ENCODE data around the gene CCSER1.

CCSER1 gene

GRCh38 chr4:90142081-90142480, 14.9 kb downstream of the CCSER1 start:
- Histone ChIP-seq H3K4me3 (ENCODE audit: low read length, poor library complexity, severe bottlenecking) (no peak overlapping the region), H3K4me2 (ENCODE audit: low read depth, low read length, poor library complexity, severe bottlenecking) (no peak overlapping the region)
- TF ChIP-seq CTCF (conservative IDR thresholded peaks at IDR 0.05; ENCODE audit: low read length) = no peak
- no peak for TF ChIP-seq EZH2phosphoT487 (IDR thresholded peaks at IDR 0.05; ENCODE audit: borderline replicate concordance)

GRCh38 chr4:90145319-90145718, 18.1 kb downstream of the CCSER1 start:
- H3K4me3 ChIP-seq (ENCODE audit: low read length, poor library complexity, severe bottlenecking) = no peak overlapping the region
- no peaks in the 10 kb centered on the region for H4K20me1 ChIP-seq (ENCODE audit: insufficient read depth, low read length, poor library complexity, severe bottlenecking)
- H3K9me3 ChIP-seq (ENCODE audit: insufficient read depth, low read depth, low read length) = no peaks in the 10 kb centered on the region
- TF ChIP-seq EZH2phosphoT487 (IDR thresholded peaks at IDR 0.05; ENCODE audit: borderline replicate concordance) (no peak), CTCF (conservative IDR thresholded peaks at IDR 0.05; ENCODE audit: low read length) (no peak)
- no peaks in the 10 kb centered on the region for H3F3A ChIP-seq (ENCODE audit: low read depth)
- no peak overlapping the region for H3K9ac ChIP-seq (ENCODE audit: low read depth, low read length, poor library complexity, severe bottlenecking)
- no peaks in the 10 kb centered on the region for H3K36me3 ChIP-seq (ENCODE audit: insufficient read depth, low read length)
- no peak overlapping the region for H2AFZ ChIP-seq (ENCODE audit: low read length)
- H3K4me2 ChIP-seq (ENCODE audit: low read depth, low read length, poor library complexity, severe bottlenecking) = no peak overlapping the region
- no peaks in the 10 kb centered on the region for H3K79me2 ChIP-seq (ENCODE audit: insufficient read depth, low read length)
- H3K4me1 ChIP-seq (ENCODE audit: insufficient read depth, low read length, poor library complexity, severe bottlenecking) = no peaks in the 10 kb centered on the region
- H3K9me2 ChIP-seq (replicated peaks; ENCODE audit: low read depth, low read length) = 0 out of 2 replicates have a peak, but pooled peaks cover under 1% of the 10 kb centered on the region
- H3K27me3 ChIP-seq (ENCODE audit: insufficient read depth, low read length, poor library complexity, severe bottlenecking) = no peaks in the 10 kb centered on the region

More at GRCh38 chr4:90142081-90142480, 14.9 kb downstream of the CCSER1 start:
- Histone ChIP-seq H3K9me3 (ENCODE audit: insufficient read depth, low read depth, low read length) (no peaks in the 10 kb centered on the region), H3F3A (ENCODE audit: low read depth) (no peaks in the 10 kb centered on the region), H3K36me3 (ENCODE audit: insufficient read depth, low read length) (no peaks in the 10 kb centered on the region), H3K9me2 (replicated peaks; ENCODE audit: low read depth, low read length) (no peaks in the 10 kb centered on the region), H4K20me1 (ENCODE audit: insufficient read depth, low read length, poor library complexity, severe bottlenecking) (no peaks in the 10 kb centered on the region), H3K27me3 (ENCODE audit: insufficient read depth, low read length, poor library complexity, severe bottlenecking) (no peaks in the 10 kb centered on the region), H3K4me1 (ENCODE audit: insufficient read depth, low read length, poor library complexity, severe bottlenecking) (no peaks in the 10 kb centered on the region), H3K79me2 (ENCODE audit: insufficient read depth, low read length) (no peaks in the 10 kb centered on the region), H2AFZ (ENCODE audit: low read length) (no peak overlapping the region), H3K9ac (ENCODE audit: low read depth, low read length, poor library complexity, severe bottlenecking) (no peak overlapping the region)

- Histone ChIP-seq H3K4me3 (ENCODE audit: low read length, poor library complexity, severe bottlenecking) (no peak overlapping the region), H3F3A (ENCODE audit: low read depth) (no peaks in the 10 kb centered on the region), H4K20me1 (ENCODE audit: insufficient read depth, low read length, poor library complexity, severe bottlenecking) (no peaks in the 10 kb centered on the region), H3K79me2 (ENCODE audit: insufficient read depth, low read length) (no peaks in the 10 kb centered on the region), H3K4me1 (ENCODE audit: insufficient read depth, low read length, poor library complexity, severe bottlenecking) (no peaks in the 10 kb centered on the region), H3K36me3 (ENCODE audit: insufficient read depth, low read length) (no peaks in the 10 kb centered on the region), H3K27me3 (ENCODE audit: insufficient read depth, low read length, poor library complexity, severe bottlenecking) (no peaks in the 10 kb centered on the region), H3K9me3 (ENCODE audit: insufficient read depth, low read depth, low read length) (no peaks in the 10 kb centered on the region), H3K4me2 (ENCODE audit: low read depth, low read length, poor library complexity, severe bottlenecking) (no peak overlapping the region), H3K9ac (ENCODE audit: low read depth, low read length, poor library complexity, severe bottlenecking) (no peak overlapping the region), H3K9me2 (replicated peaks; ENCODE audit: low read depth, low read length) (0 out of 2 replicates have a peak, but pooled peaks cover 3% of the 10 kb centered on the region), H2AFZ (ENCODE audit: low read length) (no peak overlapping the region)
- TF ChIP-seq EZH2phosphoT487 (IDR thresholded peaks at IDR 0.05; ENCODE audit: borderline replicate concordance) = no peak
- TF ChIP-seq CTCF (conservative IDR thresholded peaks at IDR 0.05; ENCODE audit: low read length) = no peak
Measured at GRCh38 chr4:90146306-90146705, 19.1 kb downstream of the CCSER1 start.

Measured in Loucy (cell line).